CD14-positive monocyte (primary cell): ENCODE measurements around the gene DNMT3A. TPM values are rescaled to one million over a fixed set of nuclear protein-coding genes. Genes with fewer than 3 reads are reported as not detected.
A peak's percentile ranks its signal among the peaks of the same experiment; 100 is the strongest.

Experiments
- DNase-seq, 3 donors: peaks; one replicate each; pipeline ENCODE4 v3.0.0-alpha.2; 2011 to 2022
- H2AFZ ChIP-seq: 2 replicates; pipeline ENCODE4 v1.6.0; 2012; ENCODE audit warnings: mild to moderate bottlenecking, low read depth, low read length, inconsistent platforms; ENCODE audit not compliant: insufficient read depth, poor library complexity, severe bottlenecking
- H3K27ac ChIP-seq, 2 donors: 1 replicate in 1 of 2; 2 replicates in 1 of 2; pipeline ENCODE4 v1.5.1; 2012 to 2013; ENCODE audit warnings: low read length in 2 of 2, control low read depth in 1 of 2, inconsistent platforms in 1 of 2, low read depth in 1 of 2, mild to moderate bottlenecking in 1 of 2
- H3K27me3 ChIP-seq, 2 donors: one replicate each; pipeline versions ENCODE4 v1.6.0 to v1.6.1; 2011 to 2013; ENCODE audit warnings: low read length in 2 of 2; ENCODE audit not compliant: control insufficient read depth in 2 of 2, insufficient read depth in 2 of 2
- H3K36me3 ChIP-seq, 2 donors: replicated peaks in 1 of 2; 1 replicate in 1 of 2; 2 replicates in 1 of 2; pipeline versions ENCODE4 v1.5.1 to v1.6.1; 2012 to 2013; ENCODE audit warnings: low read length in 2 of 2, control low read depth in 1 of 2, inconsistent platforms in 1 of 2, mild to moderate bottlenecking in 1 of 2; ENCODE audit not compliant: insufficient read depth in 2 of 2, control insufficient read depth in 1 of 2
- H3K4me1 ChIP-seq, 2 donors: 1 replicate in 1 of 2; 2 replicates in 1 of 2; pipeline versions ENCODE4 v1.5.1 to v1.6.1; 2012 to 2013; ENCODE audit warnings: low read length in 2 of 2, control low read depth in 1 of 2, inconsistent platforms in 1 of 2, mild to moderate bottlenecking in 1 of 2, moderate library complexity in 1 of 2; ENCODE audit not compliant: insufficient read depth in 2 of 2, control insufficient read depth in 1 of 2
- H3K4me2 ChIP-seq: replicated peaks from 2 replicates; pipeline ENCODE3; 2012; ENCODE audit warnings: low read length, moderate library complexity, mild to moderate bottlenecking; ENCODE audit not compliant: poor library complexity, severe bottlenecking; ENCODE audit errors: extremely low read depth
- H3K4me3 ChIP-seq, 3 experiments: fragments of 200-600 bp in 1 of 3; sonication (generic) in 1 of 3; replicated peaks in 1 of 3; 1 replicate in 2 of 3; 2 replicates in 1 of 3; pipeline ENCODE4 v1.5.1; 2011 to 2013; ENCODE audit warnings: low read length in 3 of 3, mild to moderate bottlenecking in 3 of 3, control low read depth in 2 of 3, low read depth in 2 of 3, inconsistent platforms in 1 of 3, moderate library complexity in 1 of 3
- H3K79me2 ChIP-seq: 2 replicates; pipeline ENCODE4 v1.6.0; 2012; ENCODE audit warnings: mild to moderate bottlenecking, control low read depth, inconsistent platforms, low read length, moderate library complexity; ENCODE audit not compliant: insufficient read depth
- H3K9ac ChIP-seq: 2 replicates; pipeline ENCODE4 v1.6.0; 2017; ENCODE audit warnings: low read length, mild to moderate bottlenecking; ENCODE audit not compliant: insufficient read depth, poor library complexity, severe bottlenecking
- H3K9me3 ChIP-seq, 2 donors: replicated peaks in 1 of 2; 1 replicate in 1 of 2; 2 replicates in 1 of 2; pipeline versions ENCODE4 v1.5.1 to v1.6.1; 2012 to 2013; ENCODE audit warnings: low read length in 2 of 2, control low read depth in 1 of 2; ENCODE audit not compliant: control insufficient read depth in 1 of 2, insufficient read depth in 1 of 2
- H4K20me1 ChIP-seq: 2 replicates; pipeline ENCODE4 v1.6.0; 2012; ENCODE audit warnings: mild to moderate bottlenecking, low read length, control low read depth, moderate library complexity; ENCODE audit not compliant: insufficient read depth
- H3K27ac Mint-ChIP-seq, 7 donors: one replicate each; pipeline ENCODE4 v1.8.0; 2020; ENCODE audit warnings: mild to moderate bottlenecking in 7 of 7, mixed read lengths in 7 of 7, moderate library complexity in 6 of 7, inconsistent platforms in 2 of 7
- H3K27me3 Mint-ChIP-seq, 3 donors: one replicate each; pipeline ENCODE4 v1.8.0; 2021 to 2022; ENCODE audit warnings: low read depth in 3 of 3, mild to moderate bottlenecking in 3 of 3, mixed read lengths in 3 of 3, moderate library complexity in 3 of 3, inconsistent platforms in 1 of 3
- H3K36me3 Mint-ChIP-seq, 2 donors: one replicate each; pipeline ENCODE4 v1.8.0; 2020; ENCODE audit warnings: mixed read lengths in 2 of 2, inconsistent platforms in 1 of 2, mild to moderate bottlenecking in 1 of 2
- H3K4me1 Mint-ChIP-seq: one replicate; pipeline ENCODE4 v1.8.0; 2020; ENCODE audit warnings: mild to moderate bottlenecking, mixed read lengths
- H3K4me3 Mint-ChIP-seq, 2 donors: one replicate each; pipeline ENCODE4 v1.8.0; 2020; ENCODE audit warnings: mild to moderate bottlenecking in 2 of 2, mixed read lengths in 2 of 2, moderate library complexity in 1 of 2
- H3K9me3 Mint-ChIP-seq, 7 donors: one replicate each; pipeline ENCODE4 v1.8.0; 2020 to 2022; ENCODE audit warnings: mixed read lengths in 7 of 7, mild to moderate bottlenecking in 6 of 7, moderate library complexity in 6 of 7, inconsistent platforms in 2 of 7
- WGBS: methylation state at CpG from one replicate; pipeline ENCODE4 v1.1.5; 2013; ENCODE audit warnings: missing lambda C conversion rate; ENCODE audit not compliant: insufficient coverage; 5-methylcytosine and 5-hydroxymethylcytosine counted together
- intact Hi-C, 2 donors: fragments of 100-400 bp; cut with micrococcal nuclease; formaldehyde crosslinking; loops; one replicate each; pipeline versions ENCODE4 v1.15.0 to v1.15.1; 2023
- polyA plus RNA-seq, 3 donors: library from polyadenylated mRNA; depleted of rRNA in 1 of 3; unstranded in 2 of 3; stranded (reverse) in 1 of 3; fragments of 300-500 nt in 2 of 3; fragments of >200 nt in 1 of 3; fragmentation: Illumina TruSeq in 2 of 3; gene quantifications; 1 replicate in 2 of 3; 2 replicates in 1 of 3; pipeline ENCODE4 v1.2.3, GENCODE V29; 2012 to 2021
- TF ChIP-seq, protein P1 (sequence below): fragments of 200-600 bp; IDR thresholded peaks from one replicate; pipeline ENCODE4 v1.8.0; 2022; ENCODE audit warnings: antibody characterized with exemption, mild to moderate bottlenecking

DNMT3A gene
- polyA plus RNA-seq, 3 donors = 1.7 to 7.9 (median 2.7) TPM

DNA sequence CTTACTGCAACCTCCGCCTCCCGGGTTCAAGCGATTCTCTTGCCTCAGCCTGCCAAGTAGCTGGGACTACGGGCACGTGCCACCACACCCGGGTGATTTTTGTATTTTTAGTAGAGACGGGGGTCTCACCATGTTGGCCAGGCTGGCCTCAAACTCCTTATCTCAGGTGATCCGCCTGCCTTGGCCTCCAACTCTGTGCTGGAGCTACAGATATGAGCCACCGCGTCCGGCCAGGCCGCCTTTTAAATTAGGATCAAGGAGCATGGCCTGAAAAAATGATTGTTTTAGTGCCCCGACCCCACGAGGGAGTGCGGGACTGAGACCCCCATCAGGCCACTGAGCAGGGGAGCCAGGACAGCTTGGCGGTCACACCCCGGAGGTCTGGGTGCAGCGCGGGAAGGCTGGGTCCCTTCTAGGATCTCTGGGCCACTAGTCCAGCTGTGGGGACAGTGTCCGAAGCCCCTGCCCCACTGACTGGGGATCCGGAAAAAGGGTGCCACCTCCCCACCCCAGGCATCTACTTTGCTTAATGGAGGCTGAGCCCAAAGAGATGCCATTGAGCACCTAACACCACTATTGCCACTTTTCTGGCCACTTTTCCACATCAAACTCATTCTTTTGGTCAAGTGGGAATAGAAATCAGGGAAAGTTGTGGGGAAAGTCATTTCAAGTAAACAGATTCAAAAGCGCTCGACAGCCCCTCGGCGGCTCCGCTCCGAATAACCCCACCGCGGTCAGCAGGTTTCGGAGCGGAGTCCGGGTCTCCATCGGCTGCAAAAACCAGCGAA, 19.7 kb upstream of the DNMT3A start:
- Histone ChIP-seq H3K36me3 (no peaks in the 10 kb centered on the region), H3K27ac (no peak overlapping the region), H3K79me2 (no peaks in the 10 kb centered on the region), H2AFZ (peak overlapping the region; percentile 74), H4K20me1 (no peaks in the 10 kb centered on the region), H3K27me3 (no peaks in the 10 kb centered on the region), H3K9ac (no peak overlapping the region), H3K4me2 (peak overlapping the region; percentile 81), H3K9me3 (no peaks in the 10 kb centered on the region), H3K4me3 (peak overlapping the region in 1 of 3 experiments; percentile 85), H3K4me1 (peaks cover 12 to 19% of the 10 kb centered on the region in 2 donors)
- Mint-ChIP-seq H3K27me3 (peaks cover 7 to 8% (median 7%) of the 10 kb centered on the region in 3 donors), H3K27ac (peak overlapping the region in 1 of 7 donors; percentile 88), H3K9me3 (peaks cover 0 to 3% (median 0%) of the 10 kb centered on the region in 7 donors), H3K36me3 (no peaks in the 10 kb centered on the region), H3K4me3 (peak overlapping the region in 1 of 2 donors; percentile 99), H3K4me1 (peaks cover 12% of the 10 kb centered on the region)
- TF ChIP-seq, protein P1, sequence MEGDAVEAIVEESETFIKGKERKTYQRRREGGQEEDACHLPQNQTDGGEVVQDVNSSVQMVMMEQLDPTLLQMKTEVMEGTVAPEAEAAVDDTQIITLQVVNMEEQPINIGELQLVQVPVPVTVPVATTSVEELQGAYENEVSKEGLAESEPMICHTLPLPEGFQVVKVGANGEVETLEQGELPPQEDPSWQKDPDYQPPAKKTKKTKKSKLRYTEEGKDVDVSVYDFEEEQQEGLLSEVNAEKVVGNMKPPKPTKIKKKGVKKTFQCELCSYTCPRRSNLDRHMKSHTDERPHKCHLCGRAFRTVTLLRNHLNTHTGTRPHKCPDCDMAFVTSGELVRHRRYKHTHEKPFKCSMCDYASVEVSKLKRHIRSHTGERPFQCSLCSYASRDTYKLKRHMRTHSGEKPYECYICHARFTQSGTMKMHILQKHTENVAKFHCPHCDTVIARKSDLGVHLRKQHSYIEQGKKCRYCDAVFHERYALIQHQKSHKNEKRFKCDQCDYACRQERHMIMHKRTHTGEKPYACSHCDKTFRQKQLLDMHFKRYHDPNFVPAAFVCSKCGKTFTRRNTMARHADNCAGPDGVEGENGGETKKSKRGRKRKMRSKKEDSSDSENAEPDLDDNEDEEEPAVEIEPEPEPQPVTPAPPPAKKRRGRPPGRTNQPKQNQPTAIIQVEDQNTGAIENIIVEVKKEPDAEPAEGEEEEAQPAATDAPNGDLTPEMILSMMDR = no peak
- WGBS = 55% methylated on average over 30 of the region's 34 CpGs
- no peak for DNase-seq
- intact Hi-C loops = loop anchor here in 1 of 2 donors (5.0 kb wide), 1 partner anchor 206 kb away; no protein-coding TSS in a partner anchor

DNA sequence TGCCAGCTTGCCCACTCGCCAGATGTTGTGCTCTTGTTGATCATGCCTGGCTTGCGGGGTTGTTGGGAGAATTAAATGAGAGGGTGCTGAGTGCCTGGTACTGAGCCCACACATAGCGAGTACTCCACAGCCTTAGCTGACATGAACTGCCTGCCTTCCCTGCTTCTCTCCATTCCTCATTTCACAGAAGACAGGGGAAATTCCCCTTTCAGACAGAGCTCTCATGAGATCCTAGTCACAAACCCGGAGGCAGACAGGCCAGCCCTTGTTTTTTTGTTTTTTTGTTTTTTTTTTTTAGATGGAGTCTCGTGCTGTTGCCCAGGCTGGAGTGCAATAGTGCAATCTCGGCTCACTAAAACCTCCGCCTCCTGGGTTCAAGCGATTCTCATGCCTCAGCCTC, 17.1 kb upstream of the DNMT3A start:
- 97% methylated on average over 6 of the region's 8 CpGs for WGBS
- H3K4me1 Mint-ChIP-seq = peaks cover 16% of the 10 kb centered on the region
- intact Hi-C loops = no loop called here
- no peak overlapping the region for H3K4me2 ChIP-seq
- H3K27me3 Mint-ChIP-seq = peaks cover 2 to 7% (median 7%) of the 10 kb centered on the region in 3 donors
- no peak for DNase-seq
- no peaks in the 10 kb centered on the region for H3K36me3 ChIP-seq
- H3K27ac Mint-ChIP-seq = no peak overlapping the region
- H4K20me1 ChIP-seq = no peaks in the 10 kb centered on the region
- no peak overlapping the region for H2AFZ ChIP-seq
- H3K4me3 Mint-ChIP-seq = no peak overlapping the region
- H3K9me3 ChIP-seq = no peaks in the 10 kb centered on the region
- H3K9ac ChIP-seq = no peak overlapping the region
- H3K4me1 ChIP-seq = peaks cover 12 to 19% of the 10 kb centered on the region in 2 donors
- no peak overlapping the region for H3K27ac ChIP-seq
- no peaks in the 10 kb centered on the region for H3K36me3 Mint-ChIP-seq
- no peak overlapping the region for H3K4me3 ChIP-seq
- no peaks in the 10 kb centered on the region for H3K79me2 ChIP-seq
- H3K9me3 Mint-ChIP-seq = peaks cover 0 to 4% (median 0%) of the 10 kb centered on the region in 7 donors
- TF ChIP-seq, protein P1 = no peak
- H3K27me3 ChIP-seq = no peaks in the 10 kb centered on the region
